K562 (cell line): ENCODE data around the gene RC3H2. TPM values are rescaled to one million over a fixed set of nuclear protein-coding genes. Genes with fewer than 3 reads are reported as not detected.

Experiments
- ARID4B ChIP-seq: sonication (generic); formaldehyde crosslinking; IDR thresholded peaks from 2 replicates; pipeline ENCODE4 v1.8.0; 2022; ENCODE audit warnings: mild to moderate bottlenecking, missing genetic modification reagents
- ASH1L ChIP-seq: fragments of 450-650 bp; IDR thresholded peaks from 2 replicates; pipeline ENCODE4 v1.6.1; 2018; ENCODE audit warnings: borderline replicate concordance, mild to moderate bottlenecking, low read depth; ENCODE audit not compliant: partially characterized antibody
- CHCHD3 ChIP-seq: fragments of 250-450 bp; sonication (Bioruptor Pico); IDR thresholded peaks from 2 replicates; pipeline ENCODE4 v2.1.2; 2022; ENCODE audit warnings: mild to moderate bottlenecking
- PHTF2 ChIP-seq: fragments of 250-450 bp; sonication (Bioruptor Pico); IDR thresholded peaks from 2 replicates; pipeline ENCODE4 v1.5.0; 2021; ENCODE audit warnings: mild to moderate bottlenecking
- ZNF277 ChIP-seq: fragments of 250-450 bp; sonication (Bioruptor Pico); IDR thresholded peaks from 2 replicates; pipeline ENCODE4 v1.8.0; 2022; ENCODE audit warnings: inconsistent platforms, mild to moderate bottlenecking, moderate library complexity, borderline replicate concordance
- ZNF3 ChIP-seq: fragments of 250-450 bp; sonication (Bioruptor Pico); IDR thresholded peaks from 2 replicates; pipeline ENCODE4 v1.5.0; 2021; ENCODE audit warnings: mild to moderate bottlenecking, moderate library complexity
- polyA plus RNA-seq, 8 experiments: library from polyadenylated mRNA; depleted of rRNA in 4 of 8; stranded (reverse) in 5 of 8; unstranded in 3 of 8; fragments of >200 nt; fragmentation: Nextera tagmentation in 2 of 8; fragmentation: Illumina TruSeq in 1 of 8; extraction: Ambion mirVana in 2 of 8; extraction: Trizol in 1 of 8; gene quantifications; 2 replicates each; pipeline versions ENCODE4 v1.2.1 to v1.2.3, GENCODE V29; 2011 to 2014; ENCODE audit warnings: inconsistent platforms in 1 of 8, missing spikeins in 1 of 8
- total RNA-seq, 7 experiments: library from RNA; depleted of rRNA in 6 of 7; stranded (reverse); fragments of >200 nt in 6 of 7; fragmentation: Illumina TruSeq in 2 of 7; extraction: Trizol in 2 of 7; gene quantifications; 2 replicates each; pipeline versions ENCODE4 v1.2.1 to v1.2.3, GENCODE V29; 2011 to 2021; ENCODE audit warnings: low replicate concordance in 1 of 7
- TF ChIP-seq, protein P1 (sequence below): fragments of 450-650 bp; IDR thresholded peaks from 2 replicates; pipeline ENCODE4 v1.6.1; 2016; ENCODE audit warnings: mild to moderate bottlenecking, moderate library complexity

RC3H2 gene
- total and polyA plus RNA-seq, 9 of the 15 experiments (the other 6 are each of a cell fraction or from before 2014, with no cell fraction given), result 5.6 to 35.4 (median 18.6) TPM

DNA sequence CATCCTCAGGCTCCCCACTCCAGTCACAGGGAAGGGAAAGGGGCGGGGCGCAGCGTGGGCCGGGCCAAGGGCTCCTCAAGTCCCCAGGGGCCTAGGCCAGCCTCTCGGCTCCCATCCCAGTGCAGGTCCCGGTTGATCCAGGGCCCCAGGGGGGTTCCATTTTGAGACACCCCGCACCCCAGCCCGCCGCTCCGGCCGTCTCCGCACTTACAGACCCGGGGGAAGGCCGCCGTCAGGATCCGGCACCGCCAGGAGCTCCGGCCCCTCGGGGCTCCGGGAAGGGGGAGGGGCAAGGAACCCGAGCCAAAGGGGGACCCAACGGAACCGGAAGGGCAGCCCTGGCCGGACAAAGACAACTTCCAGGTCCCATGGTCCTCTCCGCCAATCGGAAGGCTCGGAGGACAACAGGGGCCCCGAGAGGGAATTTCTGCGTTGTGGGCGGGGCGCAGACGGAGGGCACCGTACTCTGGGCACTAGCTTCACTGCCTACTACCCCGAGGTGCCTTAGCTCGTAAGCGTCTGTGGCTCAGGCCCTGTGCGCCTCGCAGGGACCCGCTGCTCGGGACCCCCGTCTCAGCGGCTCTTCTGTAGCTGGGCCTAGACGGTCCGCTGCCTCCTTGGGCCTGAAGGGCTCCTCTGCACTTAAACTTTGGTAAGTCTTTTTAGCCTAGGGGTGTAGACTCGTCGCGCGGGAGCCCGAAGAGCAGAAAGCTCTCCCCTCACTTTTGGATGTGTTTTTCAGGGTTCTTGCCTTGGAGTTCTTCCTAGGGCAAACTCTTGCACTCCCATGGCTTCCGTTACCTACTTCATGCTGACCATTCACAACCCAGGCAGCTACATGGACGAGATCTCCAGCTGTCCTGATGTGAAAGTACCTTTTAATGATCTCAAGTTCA lies 26.3 kb upstream of the RC3H2 start, which contains the start of gene ZBTB26 (continued):
- TF ChIP-seq ASH1L (no peak), ZNF277 (no peak), CHCHD3 (no peak), ZNF3 (CRISPR knock-in tag) (no peak), PHTF2 (no peak), ARID4B (peak; percentile 85)
- TF ChIP-seq, protein P1, sequence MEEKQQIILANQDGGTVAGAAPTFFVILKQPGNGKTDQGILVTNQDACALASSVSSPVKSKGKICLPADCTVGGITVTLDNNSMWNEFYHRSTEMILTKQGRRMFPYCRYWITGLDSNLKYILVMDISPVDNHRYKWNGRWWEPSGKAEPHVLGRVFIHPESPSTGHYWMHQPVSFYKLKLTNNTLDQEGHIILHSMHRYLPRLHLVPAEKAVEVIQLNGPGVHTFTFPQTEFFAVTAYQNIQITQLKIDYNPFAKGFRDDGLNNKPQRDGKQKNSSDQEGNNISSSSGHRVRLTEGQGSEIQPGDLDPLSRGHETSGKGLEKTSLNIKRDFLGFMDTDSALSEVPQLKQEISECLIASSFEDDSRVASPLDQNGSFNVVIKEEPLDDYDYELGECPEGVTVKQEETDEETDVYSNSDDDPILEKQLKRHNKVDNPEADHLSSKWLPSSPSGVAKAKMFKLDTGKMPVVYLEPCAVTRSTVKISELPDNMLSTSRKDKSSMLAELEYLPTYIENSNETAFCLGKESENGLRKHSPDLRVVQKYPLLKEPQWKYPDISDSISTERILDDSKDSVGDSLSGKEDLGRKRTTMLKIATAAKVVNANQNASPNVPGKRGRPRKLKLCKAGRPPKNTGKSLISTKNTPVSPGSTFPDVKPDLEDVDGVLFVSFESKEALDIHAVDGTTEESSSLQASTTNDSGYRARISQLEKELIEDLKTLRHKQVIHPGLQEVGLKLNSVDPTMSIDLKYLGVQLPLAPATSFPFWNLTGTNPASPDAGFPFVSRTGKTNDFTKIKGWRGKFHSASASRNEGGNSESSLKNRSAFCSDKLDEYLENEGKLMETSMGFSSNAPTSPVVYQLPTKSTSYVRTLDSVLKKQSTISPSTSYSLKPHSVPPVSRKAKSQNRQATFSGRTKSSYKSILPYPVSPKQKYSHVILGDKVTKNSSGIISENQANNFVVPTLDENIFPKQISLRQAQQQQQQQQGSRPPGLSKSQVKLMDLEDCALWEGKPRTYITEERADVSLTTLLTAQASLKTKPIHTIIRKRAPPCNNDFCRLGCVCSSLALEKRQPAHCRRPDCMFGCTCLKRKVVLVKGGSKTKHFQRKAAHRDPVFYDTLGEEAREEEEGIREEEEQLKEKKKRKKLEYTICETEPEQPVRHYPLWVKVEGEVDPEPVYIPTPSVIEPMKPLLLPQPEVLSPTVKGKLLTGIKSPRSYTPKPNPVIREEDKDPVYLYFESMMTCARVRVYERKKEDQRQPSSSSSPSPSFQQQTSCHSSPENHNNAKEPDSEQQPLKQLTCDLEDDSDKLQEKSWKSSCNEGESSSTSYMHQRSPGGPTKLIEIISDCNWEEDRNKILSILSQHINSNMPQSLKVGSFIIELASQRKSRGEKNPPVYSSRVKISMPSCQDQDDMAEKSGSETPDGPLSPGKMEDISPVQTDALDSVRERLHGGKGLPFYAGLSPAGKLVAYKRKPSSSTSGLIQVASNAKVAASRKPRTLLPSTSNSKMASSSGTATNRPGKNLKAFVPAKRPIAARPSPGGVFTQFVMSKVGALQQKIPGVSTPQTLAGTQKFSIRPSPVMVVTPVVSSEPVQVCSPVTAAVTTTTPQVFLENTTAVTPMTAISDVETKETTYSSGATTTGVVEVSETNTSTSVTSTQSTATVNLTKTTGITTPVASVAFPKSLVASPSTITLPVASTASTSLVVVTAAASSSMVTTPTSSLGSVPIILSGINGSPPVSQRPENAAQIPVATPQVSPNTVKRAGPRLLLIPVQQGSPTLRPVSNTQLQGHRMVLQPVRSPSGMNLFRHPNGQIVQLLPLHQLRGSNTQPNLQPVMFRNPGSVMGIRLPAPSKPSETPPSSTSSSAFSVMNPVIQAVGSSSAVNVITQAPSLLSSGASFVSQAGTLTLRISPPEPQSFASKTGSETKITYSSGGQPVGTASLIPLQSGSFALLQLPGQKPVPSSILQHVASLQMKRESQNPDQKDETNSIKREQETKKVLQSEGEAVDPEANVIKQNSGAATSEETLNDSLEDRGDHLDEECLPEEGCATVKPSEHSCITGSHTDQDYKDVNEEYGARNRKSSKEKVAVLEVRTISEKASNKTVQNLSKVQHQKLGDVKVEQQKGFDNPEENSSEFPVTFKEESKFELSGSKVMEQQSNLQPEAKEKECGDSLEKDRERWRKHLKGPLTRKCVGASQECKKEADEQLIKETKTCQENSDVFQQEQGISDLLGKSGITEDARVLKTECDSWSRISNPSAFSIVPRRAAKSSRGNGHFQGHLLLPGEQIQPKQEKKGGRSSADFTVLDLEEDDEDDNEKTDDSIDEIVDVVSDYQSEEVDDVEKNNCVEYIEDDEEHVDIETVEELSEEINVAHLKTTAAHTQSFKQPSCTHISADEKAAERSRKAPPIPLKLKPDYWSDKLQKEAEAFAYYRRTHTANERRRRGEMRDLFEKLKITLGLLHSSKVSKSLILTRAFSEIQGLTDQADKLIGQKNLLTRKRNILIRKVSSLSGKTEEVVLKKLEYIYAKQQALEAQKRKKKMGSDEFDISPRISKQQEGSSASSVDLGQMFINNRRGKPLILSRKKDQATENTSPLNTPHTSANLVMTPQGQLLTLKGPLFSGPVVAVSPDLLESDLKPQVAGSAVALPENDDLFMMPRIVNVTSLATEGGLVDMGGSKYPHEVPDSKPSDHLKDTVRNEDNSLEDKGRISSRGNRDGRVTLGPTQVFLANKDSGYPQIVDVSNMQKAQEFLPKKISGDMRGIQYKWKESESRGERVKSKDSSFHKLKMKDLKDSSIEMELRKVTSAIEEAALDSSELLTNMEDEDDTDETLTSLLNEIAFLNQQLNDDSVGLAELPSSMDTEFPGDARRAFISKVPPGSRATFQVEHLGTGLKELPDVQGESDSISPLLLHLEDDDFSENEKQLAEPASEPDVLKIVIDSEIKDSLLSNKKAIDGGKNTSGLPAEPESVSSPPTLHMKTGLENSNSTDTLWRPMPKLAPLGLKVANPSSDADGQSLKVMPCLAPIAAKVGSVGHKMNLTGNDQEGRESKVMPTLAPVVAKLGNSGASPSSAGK, result no peak
